B cell (primary cell): ENCODE results near the gene KIDINS220. TPM values are rescaled to one million over a fixed set of nuclear protein-coding genes. Genes with fewer than 3 reads are reported as not detected.

Experiments used
- ATAC-seq: fragments of 200-7000 bp; cut with Tn5 transposase; one replicate; pipeline ENCODE4 v1.10.0; 2021; ENCODE audit warnings: low read depth, mild to moderate bottlenecking, moderate number of reproducible peaks, moderate library complexity
- CTCF ChIA-PET: fragments of 350-600 bp; sonication (Branson Sonifier 250); formaldehyde crosslinking; loops from one replicate; lab custom pipeline; 2021; ENCODE audit warnings: antibody characterized with exemption, inconsistent platforms; lab: Charles Lee
- POLR2A ChIA-PET: fragments of 350-600 bp; sonication (Branson Sonifier 250); formaldehyde crosslinking; loops from one replicate; lab custom pipeline; 2021; ENCODE audit warnings: antibody characterized with exemption; lab: Charles Lee
- DNase-seq: peaks from one replicate; pipeline ENCODE4 v3.0.0; 2013
- H2AFZ ChIP-seq: 2 replicates; pipeline ENCODE4 v1.6.1; 2012; ENCODE audit warnings: mild to moderate bottlenecking, low read depth, low read length; ENCODE audit not compliant: insufficient read depth, poor library complexity, severe bottlenecking
- H3K27ac ChIP-seq, 2 donors: 1 replicate in 1 of 2; 2 replicates in 1 of 2; pipeline ENCODE4 v1.5.1; 2012 to 2013; ENCODE audit warnings: low read length in 2 of 2, mild to moderate bottlenecking in 2 of 2, moderate library complexity in 1 of 2
- H3K27me3 ChIP-seq, 4 experiments: fragments of 200-600 bp in 1 of 4; sonication (generic) in 1 of 4; replicated peaks in 1 of 4; 1 replicate in 2 of 4; 2 replicates in 2 of 4; pipeline versions ENCODE4 v1.6.1 to v1.7.0; 2013 to 2016; ENCODE audit warnings: low read length in 3 of 4, mild to moderate bottlenecking in 2 of 4, mixed read lengths in 1 of 4, moderate library complexity in 1 of 4; ENCODE audit not compliant: insufficient read depth in 4 of 4, control insufficient read depth in 3 of 4; ENCODE audit errors: control extremely low read depth in 1 of 4
- H3K36me3 ChIP-seq, 2 experiments: replicated peaks in 1 of 2; 1 replicate in 1 of 2; 2 replicates in 1 of 2; pipeline versions ENCODE4 v1.6.1 to v1.7.1; 2013; ENCODE audit warnings: low read length in 1 of 2; ENCODE audit not compliant: insufficient read depth in 2 of 2, control insufficient read depth in 1 of 2; ENCODE audit errors: control extremely low read depth in 1 of 2, extremely low read depth in 1 of 2
- H3K4me1 ChIP-seq, 2 donors: fragments of 200-600 bp in 1 of 2; sonication (generic) in 1 of 2; 1 replicate in 1 of 2; 2 replicates in 1 of 2; pipeline versions ENCODE4 v1.5.1 to v1.6.1; 2013 to 2017; ENCODE audit warnings: low read length in 2 of 2; ENCODE audit not compliant: control insufficient read depth in 2 of 2, insufficient read depth in 2 of 2
- H3K4me2 ChIP-seq: replicated peaks from 2 replicates; pipeline ENCODE3; 2012; ENCODE audit warnings: mild to moderate bottlenecking, low read depth, low read length; ENCODE audit not compliant: poor library complexity, severe bottlenecking
- H3K4me3 ChIP-seq, 5 experiments: fragments of 200-600 bp in 1 of 5; sonication (generic) in 1 of 5; 1 replicate in 3 of 5; 2 replicates in 2 of 5; pipeline versions ENCODE4 v1.5.1 to v1.7.0; 2011 to 2016; ENCODE audit warnings: low read length in 4 of 5, mild to moderate bottlenecking in 4 of 5, low read depth in 2 of 5, control low read depth in 1 of 5, moderate library complexity in 1 of 5; ENCODE audit not compliant: insufficient read depth in 1 of 5; ENCODE audit errors: control extremely low read depth in 1 of 5, extremely low read depth in 1 of 5
- H3K79me2 ChIP-seq: fragments of 200-600 bp; sonication (generic); one replicate; pipeline ENCODE4 v1.6.0; 2016; ENCODE audit warnings: low read length; ENCODE audit not compliant: control insufficient read depth, insufficient read depth
- H3K9ac ChIP-seq: fragments of 200-600 bp; sonication (generic); 2 replicates; pipeline ENCODE4 v1.6.1; 2017; ENCODE audit warnings: mild to moderate bottlenecking, low read length, moderate library complexity
- H3K9me3 ChIP-seq, 3 donors: one replicate each; pipeline versions ENCODE4 v1.6.1 to v1.7.1; 2013; ENCODE audit warnings: low read length in 2 of 3; ENCODE audit not compliant: control insufficient read depth in 2 of 3, insufficient read depth in 1 of 3; ENCODE audit errors: control extremely low read depth in 1 of 3
- H4K20me1 ChIP-seq: 2 replicates; pipeline ENCODE4 v1.6.0; 2012; ENCODE audit warnings: mild to moderate bottlenecking, low read length; ENCODE audit not compliant: insufficient read depth, control insufficient read depth, poor library complexity, severe bottlenecking
- H3K27ac Mint-ChIP-seq: one replicate; pipeline ENCODE4 v1.8.0; 2021; ENCODE audit warnings: mixed read lengths
- H3K27me3 Mint-ChIP-seq: one replicate; pipeline ENCODE4 v1.8.0; 2021; ENCODE audit warnings: mixed read lengths
- H3K4me1 Mint-ChIP-seq: one replicate; pipeline ENCODE4 v1.8.0; 2021; ENCODE audit warnings: mixed read lengths
- H3K4me3 Mint-ChIP-seq: one replicate; pipeline ENCODE4 v1.8.0; 2021; ENCODE audit warnings: mixed read lengths
- H3K9me3 Mint-ChIP-seq: one replicate; pipeline ENCODE4 v1.8.0; 2022; ENCODE audit warnings: mixed read lengths; ENCODE audit not compliant: insufficient read depth
- EZH2 ChIP-seq: IDR thresholded peaks from 2 replicates; pipeline ENCODE4 v1.6.1; 2012; ENCODE audit warnings: borderline replicate concordance, low read depth, mild to moderate bottlenecking, moderate library complexity, low read length; ENCODE audit not compliant: insufficient read depth, poor library complexity, severe bottlenecking
- WGBS: methylation state at CpG from one replicate; pipeline ENCODE4 v1.1.5; 2013; ENCODE audit warnings: missing lambda C conversion rate; ENCODE audit not compliant: insufficient coverage; 5-methylcytosine and 5-hydroxymethylcytosine counted together
- intact Hi-C: fragments of 100-400 bp; cut with micrococcal nuclease; formaldehyde crosslinking; loops from one replicate; pipeline ENCODE4 v1.10.0; 2022
- polyA plus RNA-seq: library from polyadenylated mRNA; depleted of rRNA; stranded (reverse); fragments of >200 nt; gene quantifications from 2 replicates; pipeline ENCODE4 v1.2.3, GENCODE V29; 2012
- total RNA-seq, 2 donors: library from RNA; stranded (reverse); fragments of 120-200 nt in 1 of 2; gene quantifications; 1 replicate in 1 of 2; 2 replicates in 1 of 2; pipeline versions ENCODE4 v1.2.3 to v1.2.4, GENCODE V29; 2013 to 2022
- TF ChIP-seq, protein P1 (sequence below): fragments of 200-600 bp; IDR thresholded peaks from one replicate; pipeline ENCODE4 v1.8.0; 2022; ENCODE audit warnings: antibody characterized with exemption, mild to moderate bottlenecking

The KIDINS220 gene
- total and polyA plus RNA-seq, 2 donors (not counting 1 experiment from before 2014, with no cell fraction given) = 12.5 to 36.6 TPM

DNA sequence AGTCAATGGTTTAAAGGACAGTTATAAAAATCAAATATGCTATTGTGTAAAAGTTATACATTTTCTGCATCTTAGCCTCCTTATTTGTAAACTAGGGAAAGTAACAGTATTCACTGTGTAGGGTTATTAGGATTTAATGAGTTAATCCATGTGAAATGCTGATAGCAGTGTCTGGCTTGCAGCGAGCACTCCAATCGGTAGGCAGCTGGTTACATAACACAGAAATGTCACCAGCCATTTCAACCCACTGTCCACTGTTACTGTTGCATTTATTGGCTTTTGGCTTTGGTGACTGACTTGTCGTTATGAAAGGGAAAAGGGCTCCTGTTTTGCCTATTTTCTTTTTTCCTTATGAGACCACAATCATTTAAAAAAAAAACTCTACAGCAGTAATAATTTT lies 116.7 kb downstream of the KIDINS220 start:
- intact Hi-C loops = no loop called here
- CTCF ChIA-PET = no interaction called here
- WGBS = 100% methylated on average over 2 of the region's 3 CpGs

DNA sequence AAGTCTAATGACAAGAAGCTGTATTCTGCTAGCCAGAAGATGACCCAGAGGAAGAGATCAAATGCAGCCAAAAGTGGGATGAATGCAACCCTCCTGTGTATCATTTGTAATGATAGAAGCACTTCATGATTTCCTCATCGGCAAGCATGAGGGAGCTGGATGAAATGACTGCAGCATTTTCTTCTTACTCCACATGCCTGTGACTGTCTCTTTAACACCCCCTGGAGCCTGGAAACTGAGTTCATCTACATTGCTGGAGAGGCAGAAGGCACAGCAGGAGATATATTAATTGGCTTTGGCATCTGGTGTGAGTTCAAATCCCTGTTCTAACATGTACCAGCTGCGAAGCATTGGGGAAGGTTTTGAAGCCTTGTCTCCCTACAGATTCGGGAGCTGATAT lies 117.9 kb downstream of the KIDINS220 start:
- ATAC-seq (no peak), DNase-seq (no peak)
- CTCF ChIA-PET = no interaction called here

More for the DNA sequence above, 116.7 kb downstream of the KIDINS220 start:
- H3K27me3 Mint-ChIP-seq = peaks cover 7% of the 10 kb centered on the region
- Histone ChIP-seq H3K36me3 (no peaks in the 10 kb centered on the region), H2AFZ (no peak overlapping the region), H4K20me1 (no peaks in the 10 kb centered on the region), H3K9ac (no peak overlapping the region), H3K27me3 (peaks cover 0 to under 1% (median 0%) of the 10 kb centered on the region in 4 experiments), H3K4me3 (no peak overlapping the region), H3K27ac (no peak overlapping the region), H3K4me1 (no peaks in the 10 kb centered on the region), H3K4me2 (no peak overlapping the region), H3K79me2 (no peaks in the 10 kb centered on the region), H3K9me3 (peaks cover 0 to 4% (median 0%) of the 10 kb centered on the region in 3 donors)
- DNase-seq (no peak), ATAC-seq (no peak)
- H3K9me3 Mint-ChIP-seq = peaks cover 3% of the 10 kb centered on the region
- TF ChIP-seq EZH2 = no peak
- TF ChIP-seq, protein P1, sequence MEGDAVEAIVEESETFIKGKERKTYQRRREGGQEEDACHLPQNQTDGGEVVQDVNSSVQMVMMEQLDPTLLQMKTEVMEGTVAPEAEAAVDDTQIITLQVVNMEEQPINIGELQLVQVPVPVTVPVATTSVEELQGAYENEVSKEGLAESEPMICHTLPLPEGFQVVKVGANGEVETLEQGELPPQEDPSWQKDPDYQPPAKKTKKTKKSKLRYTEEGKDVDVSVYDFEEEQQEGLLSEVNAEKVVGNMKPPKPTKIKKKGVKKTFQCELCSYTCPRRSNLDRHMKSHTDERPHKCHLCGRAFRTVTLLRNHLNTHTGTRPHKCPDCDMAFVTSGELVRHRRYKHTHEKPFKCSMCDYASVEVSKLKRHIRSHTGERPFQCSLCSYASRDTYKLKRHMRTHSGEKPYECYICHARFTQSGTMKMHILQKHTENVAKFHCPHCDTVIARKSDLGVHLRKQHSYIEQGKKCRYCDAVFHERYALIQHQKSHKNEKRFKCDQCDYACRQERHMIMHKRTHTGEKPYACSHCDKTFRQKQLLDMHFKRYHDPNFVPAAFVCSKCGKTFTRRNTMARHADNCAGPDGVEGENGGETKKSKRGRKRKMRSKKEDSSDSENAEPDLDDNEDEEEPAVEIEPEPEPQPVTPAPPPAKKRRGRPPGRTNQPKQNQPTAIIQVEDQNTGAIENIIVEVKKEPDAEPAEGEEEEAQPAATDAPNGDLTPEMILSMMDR = no peak
- H3K4me1 Mint-ChIP-seq = no peaks in the 10 kb centered on the region
- POLR2A ChIA-PET = no interaction called here
- no peak overlapping the region for H3K4me3 Mint-ChIP-seq
- H3K27ac Mint-ChIP-seq = no peak overlapping the region

More for the DNA sequence above, 117.9 kb downstream of the KIDINS220 start:
- POLR2A ChIA-PET = no interaction called here
- Mint-ChIP-seq H3K9me3 (peaks cover 5% of the 10 kb centered on the region), H3K27ac (no peak overlapping the region), H3K4me1 (no peaks in the 10 kb centered on the region), H3K27me3 (peaks cover 9% of the 10 kb centered on the region), H3K4me3 (no peak overlapping the region)
- H3K27ac ChIP-seq = no peak overlapping the region
- H3K4me2 ChIP-seq = no peak overlapping the region
- H3K36me3 ChIP-seq = no peaks in the 10 kb centered on the region
- H3K79me2 ChIP-seq = no peaks in the 10 kb centered on the region
- peaks cover 0 to 8% (median 7%) of the 10 kb centered on the region in 3 donors for H3K9me3 ChIP-seq
- no peak overlapping the region for H3K4me3 ChIP-seq
- WGBS = no CpG with 5 or more reads among the region's 3 CpGs
- TF ChIP-seq, protein P1 = no peak
- TF ChIP-seq EZH2 = no peak
- intact Hi-C loops = no loop called here
- H3K4me1 ChIP-seq = no peaks in the 10 kb centered on the region
- H4K20me1 ChIP-seq = no peaks in the 10 kb centered on the region
- H2AFZ ChIP-seq = no peak overlapping the region
- H3K9ac ChIP-seq = no peak overlapping the region
- H3K27me3 ChIP-seq = peaks cover 0 to 2% (median 0%) of the 10 kb centered on the region in 4 experiments
